ENCODE measurements around the gene ITGA1.

The ITGA1 gene

GRCh38 chr5:52878656-52879055 is 90.9 kb downstream of the ITGA1 start:
- no peaks in the 10 kb centered on the region for H3K4me1 ChIP-seq (ENCODE audit: control insufficient read depth, insufficient read depth, low read length)
- no peaks in the 10 kb centered on the region for H3K9me3 ChIP-seq (ENCODE audit: control insufficient read depth in 2 of 2, low read length in 2 of 2)
- H3K9ac ChIP-seq (ENCODE audit: low read length in 2 of 2), result no peak overlapping the region
- H3K27me3 ChIP-seq (ENCODE audit: control insufficient read depth in 1 of 2, insufficient read depth in 2 of 2, low read length in 2 of 2), result no peaks in the 10 kb centered on the region
- H3K36me3 ChIP-seq (ENCODE audit: control insufficient read depth in 2 of 2, insufficient read depth in 2 of 2, low read length in 2 of 2), result peaks cover 11 to 18% of the 10 kb centered on the region in 2 donors
- H3K27ac ChIP-seq (ENCODE audit: low read length), result no peak overlapping the region
- H3K4me3 ChIP-seq (ENCODE audit: low read length in 2 of 2), result no peak overlapping the region

GRCh38 chr5:52880541-52880940 is 92.8 kb downstream of the ITGA1 start:
- Histone ChIP-seq H3K27me3 (ENCODE audit: control insufficient read depth in 1 of 2, insufficient read depth in 2 of 2, low read length in 2 of 2) (no peaks in the 10 kb centered on the region), H3K4me3 (ENCODE audit: low read length in 2 of 2) (no peak overlapping the region), H3K36me3 (ENCODE audit: control insufficient read depth in 2 of 2, insufficient read depth in 2 of 2, low read length in 2 of 2) (peaks cover 14 to 21% of the 10 kb centered on the region in 2 donors), H3K27ac (ENCODE audit: low read length) (no peak overlapping the region), H3K9ac (ENCODE audit: low read length in 2 of 2) (no peak overlapping the region), H3K9me3 (ENCODE audit: control insufficient read depth in 2 of 2, low read length in 2 of 2) (no peaks in the 10 kb centered on the region), H3K4me1 (ENCODE audit: control insufficient read depth, insufficient read depth, low read length) (no peaks in the 10 kb centered on the region)

- Histone ChIP-seq H3K27ac (ENCODE audit: low read length) (peak overlapping the region; percentile 12), H3K27me3 (ENCODE audit: control insufficient read depth in 1 of 2, insufficient read depth in 2 of 2, low read length in 2 of 2) (no peaks in the 10 kb centered on the region), H3K9ac (ENCODE audit: low read length in 2 of 2) (no peak overlapping the region), H3K4me3 (ENCODE audit: low read length in 2 of 2) (no peak overlapping the region), H3K4me1 (ENCODE audit: control insufficient read depth, insufficient read depth, low read length) (no peaks in the 10 kb centered on the region), H3K36me3 (ENCODE audit: control insufficient read depth in 2 of 2, insufficient read depth in 2 of 2, low read length in 2 of 2) (peaks cover 14 to 21% of the 10 kb centered on the region in 2 donors), H3K9me3 (ENCODE audit: control insufficient read depth in 2 of 2, low read length in 2 of 2) (no peaks in the 10 kb centered on the region)
Observed at GRCh38 chr5:52881468-52881867, 93.8 kb downstream of the ITGA1 start.

- Histone ChIP-seq H3K4me1 (ENCODE audit: control insufficient read depth, insufficient read depth, low read length) (no peaks in the 10 kb centered on the region), H3K27me3 (ENCODE audit: control insufficient read depth in 1 of 2, insufficient read depth in 2 of 2, low read length in 2 of 2) (no peaks in the 10 kb centered on the region), H3K36me3 (ENCODE audit: control insufficient read depth in 2 of 2, insufficient read depth in 2 of 2, low read length in 2 of 2) (peaks cover 23 to 25% of the 10 kb centered on the region in 2 donors), H3K9ac (ENCODE audit: low read length in 2 of 2) (no peak overlapping the region), H3K4me3 (ENCODE audit: low read length in 2 of 2) (no peak overlapping the region), H3K27ac (ENCODE audit: low read length) (no peak overlapping the region), H3K9me3 (ENCODE audit: control insufficient read depth in 2 of 2, low read length in 2 of 2) (no peaks in the 10 kb centered on the region)
Observed at GRCh38 chr5:52883110-52883509, 95.4 kb downstream of the ITGA1 start.

- Histone ChIP-seq H3K9ac (ENCODE audit: low read length in 2 of 2) (no peak overlapping the region), H3K27ac (ENCODE audit: low read length) (no peak overlapping the region), H3K27me3 (ENCODE audit: control insufficient read depth in 1 of 2, insufficient read depth in 2 of 2, low read length in 2 of 2) (no peaks in the 10 kb centered on the region), H3K36me3 (ENCODE audit: control insufficient read depth in 2 of 2, insufficient read depth in 2 of 2, low read length in 2 of 2) (peaks cover 28 to 32% of the 10 kb centered on the region in 2 donors), H3K4me3 (ENCODE audit: low read length in 2 of 2) (no peak overlapping the region), H3K9me3 (ENCODE audit: control insufficient read depth in 2 of 2, low read length in 2 of 2) (no peaks in the 10 kb centered on the region), H3K4me1 (ENCODE audit: control insufficient read depth, insufficient read depth, low read length) (no peaks in the 10 kb centered on the region)
Observed at GRCh38 chr5:52884453-52884852, 96.7 kb downstream of the ITGA1 start.

- peaks cover 28 to 32% of the 10 kb centered on the region in 2 donors for H3K36me3 ChIP-seq (ENCODE audit: control insufficient read depth in 2 of 2, insufficient read depth in 2 of 2, low read length in 2 of 2)
- no peak overlapping the region for H3K9ac ChIP-seq (ENCODE audit: low read length in 2 of 2)
- no peaks in the 10 kb centered on the region for H3K4me1 ChIP-seq (ENCODE audit: control insufficient read depth, insufficient read depth, low read length)
- no peaks in the 10 kb centered on the region for H3K27me3 ChIP-seq (ENCODE audit: control insufficient read depth in 1 of 2, insufficient read depth in 2 of 2, low read length in 2 of 2)
- H3K27ac ChIP-seq (ENCODE audit: low read length), result no peak overlapping the region
- no peak overlapping the region for H3K4me3 ChIP-seq (ENCODE audit: low read length in 2 of 2)
- H3K9me3 ChIP-seq (ENCODE audit: control insufficient read depth in 2 of 2, low read length in 2 of 2), result no peaks in the 10 kb centered on the region
Observed at GRCh38 chr5:52885614-52886013, 97.9 kb downstream of the ITGA1 start.

GRCh38 chr5:52886206-52886605 is 98.5 kb downstream of the ITGA1 start:
- H3K27ac ChIP-seq (ENCODE audit: low read length), result no peak overlapping the region

GRCh38 chr5:52887066-52887465 is 99.3 kb downstream of the ITGA1 start:
- Histone ChIP-seq H3K4me3 (ENCODE audit: low read length in 2 of 2) (no peak overlapping the region), H3K36me3 (ENCODE audit: control insufficient read depth in 2 of 2, insufficient read depth in 2 of 2, low read length in 2 of 2) (peaks cover 22 to 27% of the 10 kb centered on the region in 2 donors), H3K27me3 (ENCODE audit: control insufficient read depth in 1 of 2, insufficient read depth in 2 of 2, low read length in 2 of 2) (no peaks in the 10 kb centered on the region), H3K4me1 (ENCODE audit: control insufficient read depth, insufficient read depth, low read length) (no peaks in the 10 kb centered on the region), H3K27ac (ENCODE audit: low read length) (no peak overlapping the region), H3K9me3 (ENCODE audit: control insufficient read depth in 2 of 2, low read length in 2 of 2) (no peaks in the 10 kb centered on the region), H3K9ac (ENCODE audit: low read length in 2 of 2) (no peak overlapping the region)

More at GRCh38 chr5:52886206-52886605, 98.5 kb downstream of the ITGA1 start:
- peaks cover 26 to 29% of the 10 kb centered on the region in 2 donors for H3K36me3 ChIP-seq (ENCODE audit: control insufficient read depth in 2 of 2, insufficient read depth in 2 of 2, low read length in 2 of 2)
- no peak overlapping the region for H3K9ac ChIP-seq (ENCODE audit: low read length in 2 of 2)
- no peaks in the 10 kb centered on the region for H3K27me3 ChIP-seq (ENCODE audit: control insufficient read depth in 1 of 2, insufficient read depth in 2 of 2, low read length in 2 of 2)
- no peaks in the 10 kb centered on the region for H3K4me1 ChIP-seq (ENCODE audit: control insufficient read depth, insufficient read depth, low read length)
- no peak overlapping the region for H3K4me3 ChIP-seq (ENCODE audit: low read length in 2 of 2)
- H3K9me3 ChIP-seq (ENCODE audit: control insufficient read depth in 2 of 2, low read length in 2 of 2), result no peaks in the 10 kb centered on the region

- no peaks in the 10 kb centered on the region for H3K27me3 ChIP-seq (ENCODE audit: control insufficient read depth in 1 of 2, insufficient read depth in 2 of 2, low read length in 2 of 2)
- H3K27ac ChIP-seq (ENCODE audit: low read length), result no peak overlapping the region
- no peaks in the 10 kb centered on the region for H3K4me1 ChIP-seq (ENCODE audit: control insufficient read depth, insufficient read depth, low read length)
- peaks cover 22 to 23% of the 10 kb centered on the region in 2 donors for H3K36me3 ChIP-seq (ENCODE audit: control insufficient read depth in 2 of 2, insufficient read depth in 2 of 2, low read length in 2 of 2)
- H3K9ac ChIP-seq (ENCODE audit: low read length in 2 of 2), result no peak overlapping the region
- H3K9me3 ChIP-seq (ENCODE audit: control insufficient read depth in 2 of 2, low read length in 2 of 2), result no peaks in the 10 kb centered on the region
- no peak overlapping the region for H3K4me3 ChIP-seq (ENCODE audit: low read length in 2 of 2)
Observed at GRCh38 chr5:52888363-52888762, 100.6 kb downstream of the ITGA1 start.

- no peaks in the 10 kb centered on the region for H3K27me3 ChIP-seq (ENCODE audit: control insufficient read depth in 1 of 2, insufficient read depth in 2 of 2, low read length in 2 of 2)
- no peaks in the 10 kb centered on the region for H3K9me3 ChIP-seq (ENCODE audit: control insufficient read depth in 2 of 2, low read length in 2 of 2)
- H3K4me3 ChIP-seq (ENCODE audit: low read length in 2 of 2), result no peak overlapping the region
- peaks cover 10% of the 10 kb centered on the region for H3K4me1 ChIP-seq (ENCODE audit: control insufficient read depth, insufficient read depth, low read length)
- no peak overlapping the region for H3K9ac ChIP-seq (ENCODE audit: low read length in 2 of 2)
- H3K27ac ChIP-seq (ENCODE audit: low read length), result no peak overlapping the region
- peaks cover 19 to 23% of the 10 kb centered on the region in 2 donors for H3K36me3 ChIP-seq (ENCODE audit: control insufficient read depth in 2 of 2, insufficient read depth in 2 of 2, low read length in 2 of 2)
Observed at GRCh38 chr5:52892242-52892878, 104.6 kb downstream of the ITGA1 start.

- Histone ChIP-seq H3K4me3 (ENCODE audit: low read length in 2 of 2) (no peak overlapping the region), H3K27ac (ENCODE audit: low read length) (no peak overlapping the region), H3K9me3 (ENCODE audit: control insufficient read depth in 2 of 2, low read length in 2 of 2) (no peaks in the 10 kb centered on the region), H3K36me3 (ENCODE audit: control insufficient read depth in 2 of 2, insufficient read depth in 2 of 2, low read length in 2 of 2) (peaks cover 16 to 21% of the 10 kb centered on the region in 2 donors), H3K27me3 (ENCODE audit: control insufficient read depth in 1 of 2, insufficient read depth in 2 of 2, low read length in 2 of 2) (no peaks in the 10 kb centered on the region), H3K9ac (ENCODE audit: low read length in 2 of 2) (no peak overlapping the region), H3K4me1 (ENCODE audit: control insufficient read depth, insufficient read depth, low read length) (peaks cover 10% of the 10 kb centered on the region)
Observed at GRCh38 chr5:52893105-52893504, 105.4 kb downstream of the ITGA1 start.

Data from stomach smooth muscle (tissue), 2 donors.